Measurements from ENCODE around the gene GABPB1.

GABPB1 gene

DNA sequence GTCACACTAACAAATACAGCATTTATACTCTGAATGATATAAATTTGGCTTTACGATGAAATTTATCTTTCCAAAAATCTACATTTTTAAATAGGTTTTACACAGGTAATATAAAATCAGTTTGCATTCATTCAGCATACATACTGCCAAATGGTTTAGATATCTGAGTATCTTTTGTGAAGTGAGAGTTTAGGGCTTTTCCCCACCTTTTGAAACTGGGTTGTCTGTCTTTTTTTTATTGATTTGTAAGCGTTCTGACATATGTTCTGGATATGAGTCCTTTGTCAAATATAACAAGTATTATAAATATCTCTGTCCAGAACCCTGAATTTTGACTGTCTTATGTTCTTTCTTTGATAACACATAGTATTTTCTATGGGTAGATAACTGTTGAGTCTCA is 42.4 kb downstream of the GABPB1 start:
- 83% methylated on average over 1 of the region's 2 CpGs for WGBS
- Histone ChIP-seq H3K27ac (ENCODE audit: low read depth, low read length) (no peak overlapping the region), H3K4me1 (ENCODE audit: insufficient read depth, low read length) (no peaks in the 10 kb centered on the region), H3K36me3 (ENCODE audit: insufficient read depth, low read length) (peaks cover 17% of the 10 kb centered on the region), H3K27me3 (ENCODE audit: insufficient read depth, low read length) (no peaks in the 10 kb centered on the region), H3K9me3 (ENCODE audit: insufficient read depth, low read depth, low read length) (peaks cover 12% of the 10 kb centered on the region; the same call in 1 of the 2 replicates), H3K9ac (ENCODE audit: low read depth, low read length) (no peak overlapping the region), H3K4me3 (ENCODE audit: low read length) (no peak overlapping the region)

GRCh38 chr15:50307799-50308198 is 47.2 kb downstream of the GABPB1 start:
- no peak overlapping the region for H3K9ac ChIP-seq (ENCODE audit: low read depth, low read length)
- no peak overlapping the region for H3K27ac ChIP-seq (ENCODE audit: low read depth, low read length)
- peaks cover 20% of the 10 kb centered on the region; the same call in 1 of the 2 replicates for H3K9me3 ChIP-seq (ENCODE audit: insufficient read depth, low read depth, low read length)
- no peaks in the 10 kb centered on the region for H3K27me3 ChIP-seq (ENCODE audit: insufficient read depth, low read length)
- peaks cover 39% of the 10 kb centered on the region for H3K36me3 ChIP-seq (ENCODE audit: insufficient read depth, low read length)
- no peaks in the 10 kb centered on the region for H3K4me1 ChIP-seq (ENCODE audit: insufficient read depth, low read length)
- no peak overlapping the region for H3K4me3 ChIP-seq (ENCODE audit: low read length)

DNA sequence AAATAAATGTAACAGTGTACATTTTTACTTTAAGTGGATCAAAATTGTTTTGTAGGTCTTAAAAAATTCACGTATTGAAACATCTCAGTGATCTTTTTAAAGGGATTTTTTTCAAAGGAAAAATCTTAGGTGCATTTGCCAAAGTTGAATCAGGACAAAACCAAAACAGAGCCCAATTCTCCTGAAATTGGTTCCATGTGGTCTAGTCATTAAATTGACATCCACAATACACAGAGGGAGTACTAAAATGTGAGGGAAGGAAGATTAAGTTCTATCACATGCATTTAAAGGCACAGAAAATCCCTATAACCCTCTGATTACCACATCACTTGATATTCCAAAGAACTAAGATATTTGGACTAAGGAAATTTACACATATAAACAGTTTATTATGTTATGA is 50.2 kb downstream of the GABPB1 start:
- no peak overlapping the region for H3K4me3 ChIP-seq (ENCODE audit: low read length)
- H3K9ac ChIP-seq (ENCODE audit: low read depth, low read length): no peak overlapping the region
- peaks cover 69% of the 10 kb centered on the region for H3K36me3 ChIP-seq (ENCODE audit: insufficient read depth, low read length)
- H3K9me3 ChIP-seq (ENCODE audit: insufficient read depth, low read depth, low read length): peaks cover 20% of the 10 kb centered on the region; the same call in 1 of the 2 replicates
- no peaks in the 10 kb centered on the region for H3K27me3 ChIP-seq (ENCODE audit: insufficient read depth, low read length)
- no peak overlapping the region for H3K27ac ChIP-seq (ENCODE audit: low read depth, low read length)
- WGBS: 100% methylated on average over 1 of the region's 1 CpG
- H3K4me1 ChIP-seq (ENCODE audit: insufficient read depth, low read length): no peaks in the 10 kb centered on the region

DNA sequence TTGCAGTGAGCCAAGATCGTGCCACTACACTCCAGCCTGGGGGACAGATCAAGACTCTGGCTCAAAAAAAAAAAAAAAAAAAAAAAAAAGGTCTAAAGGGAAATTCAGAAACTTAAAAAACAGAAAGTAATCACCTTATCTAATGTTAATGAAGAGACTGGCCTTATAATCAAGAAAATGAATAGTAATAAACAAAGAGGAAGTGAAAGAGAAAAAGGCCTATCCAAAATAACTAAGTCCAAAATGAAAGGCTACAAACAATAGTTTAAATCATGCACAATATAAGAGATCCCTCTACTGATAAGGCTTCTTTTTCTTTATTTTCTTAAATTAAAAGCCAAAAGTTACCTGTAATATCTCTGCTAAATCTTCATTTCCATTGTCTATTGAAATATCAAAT is 52.4 kb downstream of the GABPB1 start:
- Histone ChIP-seq H3K27ac (ENCODE audit: low read depth, low read length) (no peak overlapping the region), H3K36me3 (ENCODE audit: insufficient read depth, low read length) (peaks cover 74% of the 10 kb centered on the region), H3K27me3 (ENCODE audit: insufficient read depth, low read length) (no peaks in the 10 kb centered on the region), H3K4me3 (ENCODE audit: low read length) (no peak overlapping the region), H3K9me3 (ENCODE audit: insufficient read depth, low read depth, low read length) (peaks cover 8% of the 10 kb centered on the region; the same call in 1 of the 2 replicates), H3K9ac (ENCODE audit: low read depth, low read length) (no peak overlapping the region), H3K4me1 (ENCODE audit: insufficient read depth, low read length) (no peaks in the 10 kb centered on the region)
- WGBS: 89% methylated on average over 1 of the region's 1 CpG

- no peak overlapping the region for H3K9ac ChIP-seq (ENCODE audit: low read depth, low read length)
- peaks cover 81% of the 10 kb centered on the region for H3K36me3 ChIP-seq (ENCODE audit: insufficient read depth, low read length)
- 95% methylated on average over 1 of the region's 2 CpGs for WGBS
- no peaks in the 10 kb centered on the region for H3K9me3 ChIP-seq (ENCODE audit: insufficient read depth, low read depth, low read length)
- no peaks in the 10 kb centered on the region for H3K4me1 ChIP-seq (ENCODE audit: insufficient read depth, low read length)
- no peak overlapping the region for H3K27ac ChIP-seq (ENCODE audit: low read depth, low read length)
- no peaks in the 10 kb centered on the region for H3K27me3 ChIP-seq (ENCODE audit: insufficient read depth, low read length)
- H3K4me3 ChIP-seq (ENCODE audit: low read length): no peak overlapping the region
Measured at GRCh38 chr15:50298340-50298739, 56.7 kb downstream of the GABPB1 start.

DNA sequence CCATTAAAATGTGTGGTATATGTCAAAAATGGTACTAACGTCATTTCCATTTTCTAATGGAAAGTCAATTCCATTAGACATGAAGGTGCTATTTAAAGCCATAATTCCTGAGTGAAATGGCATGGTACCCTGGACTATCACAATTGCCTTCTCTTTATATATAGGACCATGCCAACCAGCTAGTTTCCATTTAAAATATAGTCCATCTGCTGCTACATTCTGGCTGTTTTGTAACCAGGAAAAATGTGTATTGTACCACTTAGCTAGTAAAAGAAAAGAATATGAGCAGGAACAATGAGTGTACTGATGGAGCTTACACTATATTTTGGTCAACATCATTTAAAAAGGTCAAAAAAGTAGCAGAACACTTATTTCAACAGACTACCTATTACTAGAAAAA is 59.0 kb downstream of the GABPB1 start:
- no peaks in the 10 kb centered on the region for H3K4me1 ChIP-seq (ENCODE audit: insufficient read depth, low read length)
- no peaks in the 10 kb centered on the region for H3K9me3 ChIP-seq (ENCODE audit: insufficient read depth, low read depth, low read length)
- peaks cover 68% of the 10 kb centered on the region for H3K36me3 ChIP-seq (ENCODE audit: insufficient read depth, low read length)
- 83% methylated on average over 1 of the region's 1 CpG for WGBS
- H3K4me3 ChIP-seq (ENCODE audit: low read length): no peak overlapping the region
- no peak overlapping the region for H3K27ac ChIP-seq (ENCODE audit: low read depth, low read length)
- no peak overlapping the region for H3K9ac ChIP-seq (ENCODE audit: low read depth, low read length)
- no peaks in the 10 kb centered on the region for H3K27me3 ChIP-seq (ENCODE audit: insufficient read depth, low read length)

- Histone ChIP-seq H3K9ac (ENCODE audit: low read depth, low read length) (no peak overlapping the region), H3K4me1 (ENCODE audit: insufficient read depth, low read length) (no peaks in the 10 kb centered on the region), H3K36me3 (ENCODE audit: insufficient read depth, low read length) (peaks cover 73% of the 10 kb centered on the region), H3K9me3 (ENCODE audit: insufficient read depth, low read depth, low read length) (no peaks in the 10 kb centered on the region), H3K27me3 (ENCODE audit: insufficient read depth, low read length) (no peaks in the 10 kb centered on the region), H3K27ac (ENCODE audit: low read depth, low read length) (no peak overlapping the region), H3K4me3 (ENCODE audit: low read length) (no peak overlapping the region)
- 95% methylated on average over 2 of the region's 2 CpGs for WGBS
Measured at GRCh38 chr15:50289749-50290148, 65.2 kb downstream of the GABPB1 start.

DNA sequence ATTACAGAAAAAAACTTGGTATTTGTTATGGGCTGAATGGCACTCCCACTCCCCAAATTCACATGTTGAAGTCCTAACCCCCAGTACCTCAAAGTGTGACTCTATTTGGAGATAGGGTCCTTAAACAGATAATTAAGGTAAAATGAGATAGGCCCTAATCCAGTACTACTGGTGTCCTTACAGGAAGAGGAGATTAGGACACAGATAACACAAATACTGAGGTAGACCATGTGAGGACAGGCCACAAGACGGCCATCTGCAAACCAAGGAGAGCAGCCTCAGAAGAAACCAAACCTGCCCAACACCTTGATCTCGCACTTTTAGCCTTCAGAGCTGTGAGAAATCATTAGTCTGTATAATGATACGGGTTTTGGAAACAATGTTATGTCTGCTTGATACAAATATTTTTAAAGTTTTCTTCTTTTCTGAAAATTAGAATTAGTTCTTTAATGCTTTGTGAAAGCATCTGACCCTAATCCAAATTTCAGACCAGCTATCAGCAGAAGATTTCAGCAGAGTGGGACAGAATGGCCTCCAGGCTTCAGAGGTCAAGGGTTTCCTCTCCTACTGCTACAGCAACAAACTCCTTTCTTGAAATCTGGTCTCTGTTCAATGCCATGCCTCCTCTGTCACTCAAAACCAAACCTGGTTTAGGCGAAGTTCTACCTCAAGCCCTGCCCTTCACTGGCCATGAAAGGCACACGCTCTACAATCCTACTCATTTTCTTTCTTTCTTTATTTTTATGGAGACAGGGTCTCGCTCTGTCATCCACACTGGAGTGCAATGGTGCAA is 67.5 kb downstream of the GABPB1 start:
- H3K9me3 ChIP-seq (ENCODE audit: insufficient read depth, low read depth, low read length): no peaks in the 10 kb centered on the region
- H3K9ac ChIP-seq (ENCODE audit: low read depth, low read length): no peak overlapping the region
- H3K4me1 ChIP-seq (ENCODE audit: insufficient read depth, low read length): no peaks in the 10 kb centered on the region
- no peak overlapping the region for H3K27ac ChIP-seq (ENCODE audit: low read depth, low read length)
- WGBS: 92% methylated on average over 6 of the region's 6 CpGs
- no peaks in the 10 kb centered on the region for H3K27me3 ChIP-seq (ENCODE audit: insufficient read depth, low read length)
- H3K36me3 ChIP-seq (ENCODE audit: insufficient read depth, low read length): peaks cover 68% of the 10 kb centered on the region
- H3K4me3 ChIP-seq (ENCODE audit: low read length): no peak overlapping the region

- Histone ChIP-seq H3K4me3 (ENCODE audit: low read length) (no peak overlapping the region), H3K9ac (ENCODE audit: low read depth, low read length) (no peak overlapping the region), H3K36me3 (ENCODE audit: insufficient read depth, low read length) (peaks cover 38% of the 10 kb centered on the region), H3K27ac (ENCODE audit: low read depth, low read length) (no peak overlapping the region), H3K9me3 (ENCODE audit: insufficient read depth, low read depth, low read length) (no peaks in the 10 kb centered on the region), H3K27me3 (ENCODE audit: insufficient read depth, low read length) (no peaks in the 10 kb centered on the region), H3K4me1 (ENCODE audit: insufficient read depth, low read length) (no peaks in the 10 kb centered on the region)
- 78% methylated on average over 5 of the region's 5 CpGs for WGBS
Measured at GRCh38 chr15:50281427-50281826, 73.6 kb downstream of the GABPB1 start.

- Histone ChIP-seq H3K9ac (ENCODE audit: low read depth, low read length) (no peak overlapping the region), H3K27ac (ENCODE audit: low read depth, low read length) (no peak overlapping the region), H3K4me1 (ENCODE audit: insufficient read depth, low read length) (no peaks in the 10 kb centered on the region), H3K9me3 (ENCODE audit: insufficient read depth, low read depth, low read length) (no peaks in the 10 kb centered on the region), H3K4me3 (ENCODE audit: low read length) (no peak overlapping the region), H3K36me3 (ENCODE audit: insufficient read depth, low read length) (peaks cover 26% of the 10 kb centered on the region), H3K27me3 (ENCODE audit: insufficient read depth, low read length) (no peaks in the 10 kb centered on the region)
- 97% methylated on average over 3 of the region's 3 CpGs for WGBS
Measured at GRCh38 chr15:50280271-50280670, 74.7 kb downstream of the GABPB1 start.

DNA sequence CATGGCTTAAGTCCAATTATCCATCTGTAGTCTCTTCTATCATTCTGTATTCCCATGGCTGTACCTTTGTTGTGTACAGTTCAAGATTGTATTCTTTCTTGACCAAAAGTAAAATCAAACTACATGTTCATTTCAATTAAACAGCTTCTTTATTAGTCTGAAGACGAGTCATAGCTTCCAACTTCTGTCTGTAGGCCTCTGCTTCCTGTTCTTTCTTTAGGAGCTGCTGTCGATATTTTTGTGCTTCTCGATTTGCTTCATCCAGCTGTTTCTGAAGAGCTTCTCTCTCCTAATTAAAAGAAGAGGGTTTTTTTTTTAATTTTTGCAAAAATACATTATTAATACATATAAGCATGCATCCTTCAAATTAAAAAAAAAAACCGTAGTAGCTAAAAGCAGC is 76.5 kb downstream of the GABPB1 start:
- WGBS: 91% methylated on average over 3 of the region's 4 CpGs
- H3K27me3 ChIP-seq (ENCODE audit: insufficient read depth, low read length): no peaks in the 10 kb centered on the region
- H3K4me1 ChIP-seq (ENCODE audit: insufficient read depth, low read length): no peaks in the 10 kb centered on the region
- no peaks in the 10 kb centered on the region for H3K9me3 ChIP-seq (ENCODE audit: insufficient read depth, low read depth, low read length)
- no peak overlapping the region for H3K9ac ChIP-seq (ENCODE audit: low read depth, low read length)
- H3K4me3 ChIP-seq (ENCODE audit: low read length): no peak overlapping the region
- H3K36me3 ChIP-seq (ENCODE audit: insufficient read depth, low read length): peaks cover 14% of the 10 kb centered on the region
- no peak overlapping the region for H3K27ac ChIP-seq (ENCODE audit: low read depth, low read length)

- peaks cover 14% of the 10 kb centered on the region for H3K36me3 ChIP-seq (ENCODE audit: insufficient read depth, low read length)
- no peak overlapping the region for H3K4me3 ChIP-seq (ENCODE audit: low read length)
- H3K27me3 ChIP-seq (ENCODE audit: insufficient read depth, low read length): no peaks in the 10 kb centered on the region
- no peak overlapping the region for H3K9ac ChIP-seq (ENCODE audit: low read depth, low read length)
- no peak overlapping the region for H3K27ac ChIP-seq (ENCODE audit: low read depth, low read length)
- H3K4me1 ChIP-seq (ENCODE audit: insufficient read depth, low read length): no peaks in the 10 kb centered on the region
- H3K9me3 ChIP-seq (ENCODE audit: insufficient read depth, low read depth, low read length): no peaks in the 10 kb centered on the region
- WGBS: 85% methylated on average over 1 of the region's 1 CpG
Measured at GRCh38 chr15:50277370-50277769, 77.6 kb downstream of the GABPB1 start.
